Central memory CD4-positive, alpha-beta T cell (primary cell): Measurements from ENCODE around the gene EFCAB7.
A peak's percentile ranks its signal among the peaks of the same experiment; 100 is the strongest.

Experiments
- DNase-seq: peaks from one replicate; pipeline ENCODE4 v3.0.0; 2022

The EFCAB7 gene

DNA sequence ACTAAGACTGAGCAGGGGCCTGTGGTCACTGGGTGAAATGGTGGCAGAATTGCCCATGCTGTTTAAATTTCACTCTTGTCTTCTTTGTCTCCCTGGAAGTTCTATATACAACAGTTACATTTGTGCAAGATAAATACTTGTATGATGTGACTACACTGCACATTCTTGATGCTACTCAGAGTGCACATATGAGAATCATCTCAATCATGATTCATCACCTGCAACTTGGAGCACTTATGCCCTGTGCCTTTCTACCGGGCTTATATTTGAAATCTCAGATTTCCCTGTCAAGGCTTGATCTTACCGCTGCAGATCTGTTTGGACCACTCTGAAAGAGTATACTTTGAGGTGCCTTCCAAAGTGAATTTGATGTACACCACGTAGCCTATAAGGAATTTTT is 80.5 kb downstream of the EFCAB7 start:
- no peak for DNase-seq

DNA sequence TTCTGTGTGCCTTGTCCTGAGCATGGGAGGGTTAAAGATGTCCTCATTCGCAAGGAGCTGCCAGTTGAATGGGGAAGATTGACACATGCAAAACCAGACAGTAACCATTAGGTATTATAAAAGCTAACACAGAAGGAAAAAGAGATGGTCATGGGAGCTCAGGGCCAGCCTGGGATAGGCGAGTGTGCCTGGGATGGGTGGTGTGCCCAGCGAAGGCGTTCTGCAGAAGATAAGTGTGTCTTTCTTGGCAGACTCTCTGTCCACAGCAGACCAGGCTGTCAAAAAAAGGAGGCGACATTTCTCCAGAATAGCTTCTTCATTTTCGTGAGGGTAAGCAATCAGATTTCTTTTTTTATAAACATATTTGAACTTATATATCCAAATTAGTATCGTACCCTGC is 84.0 kb downstream of the EFCAB7 start:
- no peak for DNase-seq

DNA sequence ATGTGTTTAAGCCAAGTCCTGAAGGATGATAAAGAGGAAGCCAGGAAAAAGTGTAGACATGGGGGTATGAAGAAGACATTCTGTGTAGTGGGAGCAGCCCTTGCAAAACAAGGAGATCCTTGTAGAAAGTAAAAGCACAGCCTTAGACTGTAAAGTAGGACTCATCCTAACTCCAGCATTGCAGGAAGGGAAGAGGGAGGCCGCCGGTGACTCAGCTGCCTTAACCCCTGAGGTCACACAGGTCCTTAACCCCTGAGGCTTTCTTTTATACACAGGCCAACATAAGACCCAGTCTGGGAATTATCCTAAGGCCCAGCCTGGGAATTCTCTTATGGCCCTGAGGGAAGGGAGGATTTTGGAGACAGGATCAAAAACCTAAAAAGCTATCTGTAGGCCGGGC is 87.9 kb downstream of the EFCAB7 start:
- DNase-seq = no peak

DNA sequence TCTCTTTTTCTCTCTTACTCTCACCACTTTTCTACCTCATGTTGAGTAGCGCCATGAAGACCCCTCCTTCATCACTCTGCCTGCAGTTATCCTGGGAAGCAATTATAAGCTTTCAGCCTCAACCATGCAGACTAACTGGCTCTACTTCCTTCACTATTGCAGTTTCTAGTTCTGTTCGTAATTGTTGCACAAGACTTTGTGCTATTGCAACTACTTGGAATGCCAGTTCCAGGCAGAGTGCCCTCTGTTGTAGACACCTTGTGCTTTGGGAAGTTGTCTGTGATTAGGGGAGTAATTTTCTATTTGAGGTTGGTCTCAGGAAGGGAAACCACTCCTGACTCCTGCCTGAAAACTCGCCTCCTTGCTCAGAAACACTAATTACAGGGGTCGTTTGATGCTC is 89.2 kb downstream of the EFCAB7 start:
- no peak for DNase-seq

DNA sequence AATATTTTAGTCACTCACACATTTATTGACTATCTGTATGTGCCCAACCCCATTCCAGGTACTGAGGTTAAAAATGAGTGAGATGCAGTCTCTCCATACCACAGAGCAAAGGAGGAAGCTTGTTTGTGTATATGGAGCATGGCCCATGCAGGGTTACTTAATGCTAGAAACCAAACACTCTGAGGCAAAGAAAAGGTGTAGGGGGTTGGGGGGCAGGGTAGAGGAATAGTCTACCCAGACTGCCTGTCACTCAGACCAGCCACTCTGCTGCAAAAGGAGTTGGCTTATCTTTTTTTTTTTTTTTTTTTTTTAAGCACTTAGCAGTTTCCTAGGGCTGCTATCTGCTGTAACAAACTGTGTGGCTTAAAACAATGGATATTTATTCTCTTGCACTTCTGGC is 89.6 kb downstream of the EFCAB7 start:
- no peak for DNase-seq

DNA sequence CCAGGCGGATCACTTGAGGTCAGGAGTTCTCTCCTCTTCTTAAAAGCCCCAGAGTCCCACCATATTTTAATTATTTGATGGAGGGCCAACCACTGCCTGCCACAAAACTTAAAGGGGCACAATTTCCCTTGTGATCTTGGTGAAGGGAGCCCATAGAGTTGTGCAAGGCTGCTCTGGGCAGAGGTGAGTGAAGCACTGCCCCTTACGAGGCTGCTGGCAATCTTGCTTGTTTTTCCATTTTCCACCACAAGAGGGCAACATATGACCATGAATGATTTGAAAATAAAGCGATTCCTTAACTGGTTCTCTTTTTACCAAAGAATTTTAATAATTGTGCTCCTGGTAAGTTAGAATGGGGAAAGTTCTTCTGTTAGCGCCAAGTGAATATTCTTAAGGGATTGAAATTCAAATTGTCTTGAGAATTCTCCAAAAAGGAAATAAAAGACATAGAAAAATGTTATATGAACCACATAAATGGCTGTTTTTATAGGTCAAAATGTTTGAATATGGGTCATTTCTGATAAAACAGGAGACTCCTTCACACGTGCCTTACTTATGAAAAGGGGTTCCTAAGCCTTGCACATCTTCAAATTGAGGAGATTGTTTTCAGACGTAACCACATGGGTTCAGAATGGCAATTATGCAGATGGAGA is 92.6 kb downstream of the EFCAB7 start:
- peak; percentile 56 for DNase-seq

DNA sequence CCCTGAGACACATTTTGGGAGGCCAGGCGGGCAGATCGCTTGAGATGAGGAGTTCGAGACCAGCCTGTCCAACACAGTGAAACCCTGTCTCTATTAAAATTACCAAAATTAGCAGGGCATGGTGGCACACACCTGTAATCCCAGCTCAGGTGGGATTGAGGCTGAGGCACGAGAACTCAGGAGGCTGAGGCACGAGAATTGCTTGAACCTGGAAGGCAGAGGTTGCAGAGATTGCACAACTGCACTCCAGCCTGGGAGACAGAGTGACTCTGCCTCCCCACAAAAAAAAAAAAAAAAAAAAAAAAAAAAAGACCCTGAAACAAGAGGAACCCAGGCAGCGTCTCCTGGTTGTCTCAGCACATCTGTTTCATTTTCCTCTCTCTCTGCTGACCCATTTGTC is 94.1 kb downstream of the EFCAB7 start:
- no peak for DNase-seq

DNA sequence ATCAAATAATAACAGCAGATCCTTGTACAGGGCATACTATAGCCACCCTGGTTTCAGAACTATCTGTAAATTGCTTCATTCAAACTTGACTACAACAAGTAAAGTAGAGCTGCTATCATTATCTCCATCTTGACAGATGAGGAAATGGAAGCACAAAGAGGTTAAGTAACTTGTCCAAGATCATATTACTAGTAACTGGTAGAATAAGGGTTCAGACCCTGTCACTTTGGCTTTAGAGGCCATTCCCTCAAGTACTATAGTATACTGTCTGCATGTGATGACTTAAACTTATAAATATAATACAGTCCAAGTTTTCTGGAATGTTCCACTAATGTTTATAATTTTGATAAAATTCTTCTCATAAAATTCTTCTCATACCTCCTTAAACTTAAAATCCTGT is 94.7 kb downstream of the EFCAB7 start:
- no peak for DNase-seq

DNA sequence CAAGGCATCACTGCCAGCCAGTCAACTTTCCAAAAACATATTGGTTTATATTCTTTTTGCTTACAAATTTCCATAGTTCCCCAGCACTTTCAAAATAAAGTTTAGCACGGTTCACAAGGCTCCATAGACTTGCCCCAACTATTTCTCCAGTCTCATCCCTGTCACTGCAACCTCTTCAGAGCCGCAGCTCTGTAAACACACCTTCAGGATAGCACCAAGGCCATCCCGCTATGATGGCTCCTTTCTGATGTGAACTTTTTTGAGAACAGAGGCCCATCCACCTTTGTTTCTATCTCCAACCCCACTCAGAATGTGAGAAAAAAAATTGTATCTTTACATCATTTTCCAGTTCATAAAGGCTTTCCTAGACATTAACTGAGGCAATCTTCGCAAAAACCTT is 96.2 kb downstream of the EFCAB7 start:
- no peak for DNase-seq

DNA sequence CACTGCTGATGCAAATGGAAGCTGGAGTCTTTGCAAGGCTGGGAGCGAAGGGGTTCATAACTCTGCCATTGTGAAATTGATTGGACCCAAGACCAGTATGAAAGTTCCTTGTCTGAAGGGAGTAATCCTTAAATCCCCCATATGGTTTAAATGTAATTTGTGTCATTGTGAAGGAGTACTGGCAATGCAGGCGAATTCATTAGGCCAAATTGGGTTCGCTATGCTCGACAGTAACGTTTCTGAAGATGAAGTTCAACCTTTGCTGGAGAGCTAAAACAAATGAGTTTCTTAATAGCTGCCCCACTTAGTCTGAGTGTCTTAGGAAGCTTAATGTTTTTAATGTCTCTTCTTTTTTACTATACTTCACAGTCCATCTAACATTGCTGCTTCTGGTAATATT is 97.3 kb downstream of the EFCAB7 start:
- no peak for DNase-seq

DNA sequence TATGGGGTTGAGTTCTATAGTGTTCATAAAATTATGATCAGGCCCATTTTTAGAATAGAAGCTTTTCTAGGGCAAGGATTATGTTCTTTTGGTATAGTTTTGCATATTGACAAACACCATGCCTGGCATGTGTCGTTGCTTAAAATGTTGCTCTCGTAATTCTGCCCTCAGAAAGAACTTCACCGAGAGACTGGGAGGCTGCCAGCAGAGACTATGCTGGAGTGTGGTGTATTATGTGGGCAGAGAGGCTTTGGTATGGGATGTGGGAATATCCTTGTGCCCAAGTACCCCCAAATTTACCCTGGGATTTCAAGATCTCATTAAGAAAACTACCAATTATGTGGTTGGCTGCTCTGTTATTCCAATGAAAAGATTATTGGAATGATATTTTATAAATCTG is 97.8 kb downstream of the EFCAB7 start:
- no peak for DNase-seq

DNA sequence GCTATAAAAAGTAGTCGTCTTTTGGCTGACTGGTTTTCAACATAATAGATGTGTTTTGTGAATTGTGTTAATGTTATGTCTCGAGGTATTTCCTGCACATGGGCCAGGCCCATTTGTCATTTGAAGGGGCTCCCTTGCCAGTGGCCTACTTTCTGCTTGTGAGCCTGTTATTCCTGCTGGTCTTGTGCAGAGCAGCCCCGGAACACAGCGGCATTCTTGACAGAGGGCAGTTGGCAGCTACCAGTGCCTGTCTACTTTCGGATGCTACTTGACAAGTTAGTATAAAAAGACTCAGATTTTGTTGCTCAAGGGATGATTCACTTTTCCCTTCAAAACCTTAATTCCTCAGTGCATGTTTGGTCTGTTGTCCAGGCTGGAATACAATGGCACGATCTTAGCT is 98.4 kb downstream of the EFCAB7 start:
- DNase-seq = no peak
